HG03108 (cell line): ENCODE results near the gene DOK5.

ENCODE experiments used
- ATAC-seq: cut with Tn5 transposase; IDR thresholded peaks from one replicate; pipeline ENCODE4 v1.9.1; 2021; ENCODE audit warnings: moderate library complexity; ENCODE audit not compliant: unreplicated experiment

Gene DOK5

GRCh38 chr20:54510541-54511129, 35.2 kb downstream of the DOK5 start:
- ATAC-seq, result no peak

GRCh38 chr20:54512694-54513093, 37.3 kb downstream of the DOK5 start:
- no peak for ATAC-seq

- ATAC-seq, result no peak
These were observed 38.7 kb downstream of the DOK5 start for GRCh38 chr20:54514028-54514607.

- no peak for ATAC-seq
These were observed 40.6 kb downstream of the DOK5 start for GRCh38 chr20:54515793-54516628.

GRCh38 chr20:54517241-54517975, 42.0 kb downstream of the DOK5 start:
- no peak for ATAC-seq

- no peak for ATAC-seq
These were observed 49.5 kb downstream of the DOK5 start for GRCh38 chr20:54524849-54525248.

GRCh38 chr20:54525916-54526590, 50.7 kb downstream of the DOK5 start:
- ATAC-seq, result no peak

GRCh38 chr20:54526801-54527200, 51.4 kb downstream of the DOK5 start:
- no peak for ATAC-seq

GRCh38 chr20:54532573-54532972, 57.2 kb downstream of the DOK5 start:
- ATAC-seq, result no peak

GRCh38 chr20:54534101-54534500, 58.7 kb downstream of the DOK5 start:
- no peak for ATAC-seq

- ATAC-seq, result no peak
These were observed 59.6 kb downstream of the DOK5 start for GRCh38 chr20:54535033-54535432.

- ATAC-seq, result no peak
These were observed 60.4 kb downstream of the DOK5 start for GRCh38 chr20:54535746-54536145.

- ATAC-seq, result no peak
These were observed 64.2 kb downstream of the DOK5 start for GRCh38 chr20:54539521-54540046.

- no peak for ATAC-seq
These were observed 68.0 kb downstream of the DOK5 start for GRCh38 chr20:54543369-54543768.

GRCh38 chr20:54545676-54546358, 70.4 kb downstream of the DOK5 start:
- ATAC-seq, result no peak

- no peak for ATAC-seq
These were observed 73.5 kb downstream of the DOK5 start for GRCh38 chr20:54548849-54549248.

GRCh38 chr20:54549658-54550326, 74.4 kb downstream of the DOK5 start:
- no peak for ATAC-seq

- no peak for ATAC-seq
These were observed 75.5 kb downstream of the DOK5 start for GRCh38 chr20:54550776-54551396.

- ATAC-seq, result no peak
These were observed 78.6 kb downstream of the DOK5 start for GRCh38 chr20:54554006-54554405.
